ENCODE results near the gene GNAT1.
A peak's percentile ranks its signal among the peaks of the same experiment; 100 is the strongest.

Gene GNAT1

GRCh38 chr3:50184242-50184978 is 7.0 kb upstream of the GNAT1 start:
- in situ Hi-C loops (cut with HindIII; ENCODE audit: low sequenced_read_pairs): loop anchor here (5.0 kb wide), 1 partner anchor 72 kb away; no protein-coding TSS in a partner anchor
- TF ChIP-seq CTCF (IDR thresholded peaks at IDR 0.05; ENCODE audit: low read depth, low read length, missing control alignments): no peak
- no peak overlapping the region for H3K4me3 ChIP-seq (ENCODE audit: low read depth, low read length)
- no peak for DNase-seq (ENCODE audit: low read depth)

GRCh38 chr3:50185230-50185629 is 6.2 kb upstream of the GNAT1 start:
- no peak for TF ChIP-seq CTCF (IDR thresholded peaks at IDR 0.05; ENCODE audit: low read depth, low read length, missing control alignments)
- no peak overlapping the region for H3K4me3 ChIP-seq (ENCODE audit: low read depth, low read length)
- in situ Hi-C loops (cut with HindIII; ENCODE audit: low sequenced_read_pairs): no loop called here
- DNase-seq (ENCODE audit: low read depth): no peak

- in situ Hi-C loops (cut with HindIII; ENCODE audit: low sequenced_read_pairs): no loop called here
- no peak overlapping the region for H3K4me3 ChIP-seq (ENCODE audit: low read depth, low read length)
- no peak for DNase-seq (ENCODE audit: low read depth)
- no peak for TF ChIP-seq CTCF (IDR thresholded peaks at IDR 0.05; ENCODE audit: low read depth, low read length, missing control alignments)
Observed at GRCh38 chr3:50186096-50186495, 5.3 kb upstream of the GNAT1 start.

GRCh38 chr3:50187750-50188149 is 3.7 kb upstream of the GNAT1 start:
- in situ Hi-C loops (cut with HindIII; ENCODE audit: low sequenced_read_pairs): no loop called here
- TF ChIP-seq CTCF (IDR thresholded peaks at IDR 0.05; ENCODE audit: low read depth, low read length, missing control alignments): no peak
- H3K4me3 ChIP-seq (ENCODE audit: low read depth, low read length): no peak overlapping the region
- no peak for DNase-seq (ENCODE audit: low read depth)

GRCh38 chr3:50189274-50189673 is 2.1 kb upstream of the GNAT1 start:
- in situ Hi-C loops (cut with HindIII; ENCODE audit: low sequenced_read_pairs): no loop called here
- no peak overlapping the region for H3K4me3 ChIP-seq (ENCODE audit: low read depth, low read length)
- peak; percentile 91 for TF ChIP-seq CTCF (IDR thresholded peaks at IDR 0.05; ENCODE audit: low read depth, low read length, missing control alignments)
- DNase-seq (ENCODE audit: low read depth): peak; percentile 66

- H3K4me3 ChIP-seq (ENCODE audit: low read depth, low read length): no peak overlapping the region
- in situ Hi-C loops (cut with HindIII; ENCODE audit: low sequenced_read_pairs): loop anchor here (5.0 kb wide), 1 partner anchor 52 kb away; no protein-coding TSS in a partner anchor
- TF ChIP-seq CTCF (IDR thresholded peaks at IDR 0.05; ENCODE audit: low read depth, low read length, missing control alignments): no peak
- no peak for DNase-seq (ENCODE audit: low read depth)
Observed at GRCh38 chr3:50189989-50190388, 1.4 kb upstream of the GNAT1 start.
